ENCODE measurements around the gene TIGD4. TPM values are rescaled to one million over a fixed set of nuclear protein-coding genes. Genes with fewer than 3 reads are reported as not detected.

The TIGD4 gene
- total RNA-seq, 1 experiment from 2014 or later, result 2.0 TPM

DNA sequence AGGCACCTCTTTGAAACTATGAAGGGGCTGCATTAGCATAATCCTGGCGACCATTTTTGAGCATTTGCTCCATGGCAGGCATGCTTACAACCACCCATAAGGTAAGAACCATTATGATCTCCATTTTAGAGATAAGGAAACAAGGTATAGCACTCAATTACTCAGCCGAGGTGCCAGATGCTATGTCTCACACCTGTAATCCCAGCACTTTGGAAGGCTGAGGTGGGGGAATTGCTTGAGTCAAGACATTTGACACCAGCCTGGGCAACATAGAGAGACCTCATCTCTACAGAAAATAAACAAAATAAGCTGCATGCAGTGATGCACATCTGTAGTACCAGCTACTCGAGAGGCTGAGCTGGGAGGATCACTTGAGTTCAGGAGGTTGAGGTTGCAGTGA is 43.6 kb downstream of the TIGD4 start:
- Histone ChIP-seq H3K79me2 (ENCODE audit: insufficient read depth, low read length) (no peaks in the 10 kb centered on the region), H4K5ac (ENCODE audit: insufficient read length, low read depth, low read length) (no peak overlapping the region), H3K23ac (ENCODE audit: insufficient read length, low read depth, low read length) (no peak overlapping the region), H4K8ac (replicated peaks; ENCODE audit: insufficient read length, low read depth, low read length) (no peak overlapping the region), H3K9me3 (ENCODE audit: control insufficient read depth, low read depth, low read length) (no peaks in the 10 kb centered on the region), H3K56ac (ENCODE audit: insufficient read length, low read depth, low read length) (no peak overlapping the region), H2AK5ac (ENCODE audit: insufficient read length, low read length) (no peak overlapping the region), H3K4me1 (ENCODE audit: insufficient read depth, low read length) (no peaks in the 10 kb centered on the region), H3K9ac (ENCODE audit: extremely low read depth, insufficient read length, low read length) (no peak overlapping the region), H2BK12ac (ENCODE audit: insufficient read length, low read depth, low read length) (no peak overlapping the region), H3K4ac (ENCODE audit: low read depth, low read length) (no peak overlapping the region), H2BK5ac (ENCODE audit: insufficient read length, low read length) (no peak overlapping the region), H2BK120ac (ENCODE audit: low read depth, low read length, poor library complexity, severe bottlenecking) (no peak overlapping the region), H2AFZ (ENCODE audit: low read length) (no peak overlapping the region), H2BK20ac (ENCODE audit: low read depth, low read length, poor library complexity, severe bottlenecking) (no peak overlapping the region), H3K4me2 (ENCODE audit: insufficient read depth, insufficient read length, low read length) (no peak overlapping the region), H3K27ac (ENCODE audit: insufficient read length, low read depth, low read length) (no peak overlapping the region), H3T11ph (ENCODE audit: low read length) (no peak overlapping the region), H3K23me2 (ENCODE audit: insufficient read length, low read depth, low read length, poor library complexity, severe bottlenecking) (no peaks in the 10 kb centered on the region), H2BK15ac (ENCODE audit: low read depth, low read length) (no peak overlapping the region), H3K79me1 (ENCODE audit: insufficient read depth, low read depth, low read length, poor library complexity, severe bottlenecking) (no peaks in the 10 kb centered on the region), H3K14ac (ENCODE audit: insufficient read depth, low read length) (no peak overlapping the region), H4K20me1 (ENCODE audit: control insufficient read depth, insufficient read depth, insufficient read length) (no peaks in the 10 kb centered on the region), H3K27me3 (ENCODE audit: insufficient read depth, low read length) (no peaks in the 10 kb centered on the region), H3K18ac (ENCODE audit: insufficient read length, low read depth, low read length) (no peak overlapping the region), H4K91ac (ENCODE audit: insufficient read length, low read depth, low read length) (no peak overlapping the region)
- H3K4me3 Mint-ChIP-seq, result no peak overlapping the region
- no CpG with 5 or more reads among the region's 3 CpGs for WGBS (ENCODE audit: extremely low coverage, insufficient read length, low lambda C conversion rate)
- no peak overlapping the region; a peak in 1 of 7 replicates for H3K27ac Mint-ChIP-seq
- DNase-seq, result no peak
- no peaks in the 10 kb centered on the region for H3K27me3 Mint-ChIP-seq (ENCODE audit: low read depth)
- no peaks in the 10 kb centered on the region for H3K36me3 Mint-ChIP-seq (ENCODE audit: insufficient read depth in 1 of 3, low read depth in 3 of 3)
- TF ChIP-seq, protein P1, sequence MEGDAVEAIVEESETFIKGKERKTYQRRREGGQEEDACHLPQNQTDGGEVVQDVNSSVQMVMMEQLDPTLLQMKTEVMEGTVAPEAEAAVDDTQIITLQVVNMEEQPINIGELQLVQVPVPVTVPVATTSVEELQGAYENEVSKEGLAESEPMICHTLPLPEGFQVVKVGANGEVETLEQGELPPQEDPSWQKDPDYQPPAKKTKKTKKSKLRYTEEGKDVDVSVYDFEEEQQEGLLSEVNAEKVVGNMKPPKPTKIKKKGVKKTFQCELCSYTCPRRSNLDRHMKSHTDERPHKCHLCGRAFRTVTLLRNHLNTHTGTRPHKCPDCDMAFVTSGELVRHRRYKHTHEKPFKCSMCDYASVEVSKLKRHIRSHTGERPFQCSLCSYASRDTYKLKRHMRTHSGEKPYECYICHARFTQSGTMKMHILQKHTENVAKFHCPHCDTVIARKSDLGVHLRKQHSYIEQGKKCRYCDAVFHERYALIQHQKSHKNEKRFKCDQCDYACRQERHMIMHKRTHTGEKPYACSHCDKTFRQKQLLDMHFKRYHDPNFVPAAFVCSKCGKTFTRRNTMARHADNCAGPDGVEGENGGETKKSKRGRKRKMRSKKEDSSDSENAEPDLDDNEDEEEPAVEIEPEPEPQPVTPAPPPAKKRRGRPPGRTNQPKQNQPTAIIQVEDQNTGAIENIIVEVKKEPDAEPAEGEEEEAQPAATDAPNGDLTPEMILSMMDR (conservative IDR thresholded peaks at IDR 0.05), result no peak
- H3K4me1 Mint-ChIP-seq, result peaks cover 21 to 24% of the 10 kb centered on the region in 2 experiments
- no peaks in the 10 kb centered on the region for H3K9me3 Mint-ChIP-seq

Measured in H9 (cell line).